GM21723 (cell line): ENCODE measurements around the gene DYDC2.

Experiments
- ATAC-seq: cut with Tn5 transposase; IDR thresholded peaks from one replicate; pipeline ENCODE4 v1.9.1; 2021; ENCODE audit warnings: mild to moderate bottlenecking, moderate library complexity; ENCODE audit not compliant: unreplicated experiment

Gene DYDC2

DNA sequence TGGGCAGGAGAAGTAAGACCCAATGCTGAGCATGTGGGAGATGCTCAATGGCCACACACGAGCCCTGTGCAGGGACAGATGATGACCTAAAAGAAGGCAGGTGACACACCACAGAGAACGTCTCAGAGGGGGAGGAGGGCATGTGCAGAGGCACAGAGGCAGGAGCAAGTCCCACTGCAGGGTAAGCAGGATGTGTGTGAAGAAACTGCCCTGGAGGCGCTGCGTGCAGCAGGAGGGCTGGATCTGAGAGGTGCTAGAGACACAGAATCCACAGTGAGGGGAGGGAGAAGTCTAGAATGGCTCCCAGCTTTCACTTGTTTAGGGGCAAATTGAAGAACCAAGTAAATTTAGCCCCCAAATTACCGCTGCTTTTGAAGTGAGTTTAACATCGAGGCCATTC is 14.9 kb downstream of the DYDC2 start:
- ATAC-seq, result no peak

DNA sequence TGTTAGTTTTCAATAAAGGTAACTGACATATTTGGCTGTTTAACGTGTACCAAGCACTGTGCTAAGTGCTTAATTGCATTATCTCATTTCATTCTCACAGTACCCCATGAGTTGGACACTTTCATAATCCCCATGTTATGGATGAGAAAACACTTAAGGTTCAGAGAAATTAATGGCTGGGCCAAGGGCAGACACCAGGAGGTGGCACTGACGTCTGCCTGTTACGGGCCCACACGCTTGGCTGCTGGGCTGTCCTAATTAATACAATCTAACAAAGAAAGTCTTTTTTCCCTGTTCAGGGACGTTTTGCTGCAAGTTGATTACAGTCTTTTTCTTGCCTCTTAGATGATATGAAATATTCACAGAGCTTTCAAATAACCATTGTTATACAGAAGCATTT is 16.1 kb downstream of the DYDC2 start:
- ATAC-seq, result no peak

DNA sequence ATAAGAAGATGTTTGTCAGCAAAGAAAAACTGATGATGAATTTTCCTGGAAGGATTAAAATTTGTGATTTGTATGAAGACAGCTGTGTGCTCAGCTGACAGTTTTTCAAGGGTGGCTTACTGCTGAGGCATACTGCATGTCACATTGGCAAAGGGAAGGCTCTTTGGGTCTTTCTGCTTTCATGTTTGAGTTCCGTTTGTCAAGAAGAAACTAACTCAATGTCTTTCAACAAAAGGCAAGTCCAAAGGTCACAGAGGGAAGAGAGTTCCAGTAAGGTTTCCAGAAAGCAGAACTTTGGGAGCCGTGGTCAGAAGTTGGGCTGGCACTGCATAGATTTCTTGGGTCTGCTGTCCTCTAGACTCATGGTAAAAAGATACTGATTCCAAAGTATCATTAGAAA is 16.9 kb downstream of the DYDC2 start:
- ATAC-seq, result no peak

DNA sequence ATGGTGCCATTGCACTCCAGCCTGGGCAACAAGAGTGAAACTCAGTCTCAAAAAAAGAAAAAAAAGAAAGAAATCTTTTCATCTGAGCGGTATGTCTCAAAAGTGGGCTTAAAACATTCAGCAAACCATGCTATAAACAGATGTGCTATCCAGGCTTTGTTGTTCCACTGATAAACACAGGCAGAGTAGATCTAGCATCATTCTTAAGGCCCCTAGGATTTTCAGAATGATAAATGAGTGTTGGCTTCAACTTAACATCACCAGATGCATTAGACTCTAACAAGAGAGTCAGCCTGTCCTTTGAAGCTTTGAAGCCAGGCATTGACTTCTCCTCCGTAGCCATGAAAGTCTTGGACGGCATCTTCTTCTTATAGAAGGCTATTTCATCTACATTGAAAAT is 23.1 kb downstream of the DYDC2 start:
- no peak for ATAC-seq

DNA sequence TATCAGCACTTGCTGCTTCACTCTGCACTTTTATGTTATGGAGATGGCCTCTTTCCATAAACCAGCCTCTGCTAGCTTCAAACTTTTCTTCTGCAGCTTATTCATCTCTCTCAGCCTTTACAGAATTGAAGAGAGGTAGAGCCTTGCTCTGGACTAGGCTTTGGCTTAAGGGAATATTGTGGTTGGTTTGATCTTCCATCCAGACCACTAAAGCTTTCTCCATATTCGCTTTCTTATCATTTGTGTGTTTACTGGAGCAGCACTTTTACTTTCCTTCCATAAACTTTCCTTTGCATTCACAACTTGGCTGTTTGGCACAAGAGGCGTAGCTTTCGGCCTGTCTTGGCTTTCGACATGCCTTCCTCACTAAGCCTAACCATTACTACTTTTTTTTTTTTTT is 23.6 kb downstream of the DYDC2 start:
- no peak for ATAC-seq

DNA sequence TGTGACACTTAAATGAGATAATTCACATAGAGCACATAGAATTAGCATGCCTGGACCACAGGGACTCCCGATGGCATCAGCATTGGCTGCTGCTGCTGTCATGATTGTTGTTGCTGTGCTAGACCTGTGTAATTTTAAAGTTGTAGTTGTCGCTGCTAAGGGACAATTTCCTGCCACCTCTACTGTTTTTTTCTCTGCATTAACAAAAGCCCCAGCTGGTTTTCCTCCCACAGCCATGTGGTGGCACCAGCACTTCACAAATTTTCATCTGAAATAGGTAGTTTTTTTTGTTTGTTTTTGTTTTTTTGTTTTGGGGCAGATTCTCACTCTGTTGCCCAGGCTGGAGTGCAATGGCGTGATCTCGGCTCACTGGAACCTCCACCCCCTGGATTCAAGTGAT is 26.4 kb downstream of the DYDC2 start:
- ATAC-seq, result peak; percentile 79

DNA sequence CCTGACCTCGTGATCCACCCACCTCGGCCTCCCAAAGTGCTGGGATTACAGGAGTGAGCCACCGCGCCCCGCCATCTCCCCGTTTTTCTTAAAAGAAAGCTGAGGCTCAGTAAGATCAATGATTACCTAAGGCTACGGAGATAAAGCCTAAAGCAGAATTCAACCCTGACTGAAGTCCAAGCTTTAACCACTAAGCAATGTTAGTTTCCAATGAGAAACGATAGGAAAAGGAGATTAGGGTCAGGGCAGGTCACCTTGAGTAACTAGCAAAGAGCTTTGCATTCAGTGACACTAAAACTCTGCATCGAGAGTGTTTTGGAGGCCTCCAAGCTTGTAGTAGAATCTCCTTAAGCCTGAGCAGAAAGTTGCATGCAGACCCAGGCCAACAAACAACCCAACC is 34.2 kb downstream of the DYDC2 start:
- ATAC-seq, result no peak

DNA sequence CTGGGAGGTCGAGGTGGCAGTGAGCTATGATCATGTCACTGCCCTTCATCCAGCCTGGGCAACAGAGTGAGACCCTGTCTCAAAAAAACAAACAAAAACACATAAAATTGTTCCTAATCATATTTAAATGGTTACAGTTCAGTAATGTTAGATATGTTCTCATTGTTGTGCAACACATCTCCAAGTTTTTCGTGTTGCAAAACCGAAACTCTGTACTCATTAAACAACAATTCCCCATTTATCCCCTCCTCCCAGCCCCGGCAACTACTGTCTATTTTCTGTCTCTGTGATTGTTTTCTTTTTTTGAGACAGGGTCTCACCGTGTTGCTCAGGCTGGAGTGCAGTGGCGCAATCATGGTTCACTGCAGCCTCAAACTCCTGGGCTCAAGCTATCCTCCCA is 35.7 kb downstream of the DYDC2 start:
- ATAC-seq, result no peak

DNA sequence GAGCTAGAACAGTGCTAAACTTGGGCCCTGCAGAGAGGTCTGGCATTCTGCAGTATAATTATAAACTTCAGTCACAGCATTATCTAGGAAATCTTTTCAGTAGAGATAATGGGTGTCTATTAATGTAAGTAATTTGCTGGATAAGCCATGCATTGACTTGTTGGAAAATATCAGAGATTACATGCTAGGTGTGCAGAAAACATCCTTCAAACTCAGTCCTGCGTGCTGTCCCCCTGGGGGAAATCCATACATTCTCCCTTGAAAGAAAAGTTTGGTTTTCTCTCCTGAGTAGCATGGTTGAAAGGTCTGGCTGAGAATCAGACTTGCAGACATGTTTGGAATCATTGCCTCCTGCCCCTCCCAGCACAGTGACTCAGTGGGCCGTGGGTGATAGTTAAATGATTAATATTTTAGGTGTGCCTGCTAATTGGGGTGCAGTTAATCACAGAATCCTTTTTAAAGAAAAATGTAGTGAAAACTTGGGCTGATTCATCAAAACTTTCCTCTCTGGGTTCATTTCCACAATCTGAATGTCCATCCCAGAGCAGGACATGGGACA is 37.9 kb downstream of the DYDC2 start:
- no peak for ATAC-seq

DNA sequence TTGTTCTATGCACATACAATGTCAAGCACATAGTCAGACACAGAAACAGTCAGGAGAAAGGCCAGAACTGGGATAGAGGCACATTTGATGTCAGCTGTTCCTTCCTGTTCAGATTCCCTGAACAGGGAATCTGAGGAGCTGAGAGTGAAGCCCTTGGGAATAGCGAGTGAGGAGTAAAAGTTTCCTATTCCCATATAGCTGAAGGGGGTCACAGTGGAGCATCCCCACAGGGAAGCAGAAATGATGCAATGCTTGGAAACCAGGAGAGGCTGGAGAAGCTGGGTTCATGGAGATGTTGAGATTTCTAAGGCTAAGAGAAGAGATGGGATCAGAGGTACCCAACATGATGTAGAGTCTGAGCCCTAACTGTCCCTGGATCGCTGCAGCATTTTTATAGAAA is 40.4 kb downstream of the DYDC2 start:
- ATAC-seq, result no peak

DNA sequence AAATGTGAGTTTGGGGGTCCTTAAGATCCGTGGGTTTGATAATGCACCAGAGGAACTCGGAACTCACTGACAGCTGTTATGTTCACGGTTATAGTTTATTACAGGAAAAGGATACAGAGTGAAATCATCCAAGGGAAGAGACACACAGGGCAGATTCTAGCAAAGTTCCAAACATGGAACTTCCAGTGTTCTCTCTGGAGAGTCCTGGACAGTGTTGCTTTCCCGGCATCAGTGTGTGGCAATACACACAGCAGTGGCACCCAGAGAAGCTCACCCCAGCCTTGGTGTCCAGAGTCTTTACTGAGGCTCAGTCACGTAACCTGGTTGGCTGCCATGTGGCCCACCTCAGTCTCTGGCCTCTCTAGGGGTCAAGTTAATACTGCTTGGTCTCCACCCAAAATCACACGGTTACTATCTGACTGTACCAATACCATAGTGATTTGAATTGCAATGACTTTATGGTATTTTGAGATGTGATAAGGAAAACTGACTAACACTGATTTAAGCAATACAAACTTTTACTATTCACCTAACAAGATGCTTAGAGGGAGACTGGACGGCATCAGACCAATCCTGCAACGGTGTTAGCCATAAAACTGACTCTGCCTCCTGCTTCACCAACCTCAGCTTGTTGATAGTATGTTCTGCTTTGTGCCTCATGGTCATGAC is 43.7 kb downstream of the DYDC2 start:
- no peak for ATAC-seq

DNA sequence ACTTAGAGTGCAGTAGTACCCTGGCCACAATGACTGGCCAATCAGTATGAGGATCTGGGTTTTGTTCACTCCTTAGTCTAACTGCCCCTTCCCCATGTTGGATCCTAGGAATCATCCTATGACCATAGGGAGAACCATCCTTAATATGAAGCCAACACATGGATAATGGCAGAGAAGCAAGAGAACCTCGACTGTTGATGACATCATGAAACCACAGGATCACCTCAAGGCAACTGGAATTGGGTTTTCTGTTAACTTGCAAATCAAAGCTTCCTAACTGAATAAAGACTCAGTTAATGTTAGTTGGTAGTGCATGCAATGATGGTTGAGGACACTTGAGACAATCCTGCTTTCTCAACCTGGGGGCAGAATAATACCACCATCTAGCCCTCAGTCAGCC is 48.5 kb downstream of the DYDC2 start:
- no peak for ATAC-seq

DNA sequence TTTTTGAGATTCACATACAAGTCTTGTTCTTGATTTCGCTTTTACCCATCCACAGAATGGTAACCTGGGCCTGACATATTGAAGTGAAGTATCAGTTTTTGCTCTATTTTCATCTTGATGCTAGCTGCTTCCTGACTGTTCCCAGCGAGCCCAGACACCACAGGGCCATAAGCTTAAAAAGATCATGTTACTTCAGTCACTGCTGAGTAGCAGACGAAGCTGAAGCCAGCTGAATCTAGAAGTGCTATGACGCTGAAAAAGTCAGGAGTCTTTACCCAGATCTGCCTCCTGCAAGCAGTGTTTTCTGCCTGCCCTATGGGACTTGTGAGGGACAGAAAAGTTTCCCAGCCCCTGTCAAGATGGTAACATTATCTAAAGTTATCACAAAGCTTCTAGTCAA is 49.0 kb downstream of the DYDC2 start:
- no peak for ATAC-seq

DNA sequence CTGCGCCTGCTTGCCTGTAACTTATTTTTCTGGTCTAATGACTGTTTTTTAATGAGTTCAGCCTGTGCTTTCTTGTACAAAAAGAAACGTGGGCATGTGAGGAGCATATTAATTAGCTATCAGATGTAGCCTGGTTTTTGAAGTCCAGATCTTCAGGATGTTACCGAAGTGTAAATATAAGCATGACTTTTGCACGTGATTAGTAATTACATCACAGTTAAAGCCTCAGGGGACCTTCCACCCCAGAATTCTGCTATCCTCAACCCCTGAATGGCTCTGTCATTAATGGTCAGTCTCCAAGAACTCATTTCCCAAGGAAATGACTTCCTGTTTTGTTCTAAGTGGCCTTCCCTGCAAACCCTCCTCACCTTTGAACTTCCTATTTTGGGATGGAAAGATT is 49.6 kb downstream of the DYDC2 start:
- ATAC-seq, result no peak

DNA sequence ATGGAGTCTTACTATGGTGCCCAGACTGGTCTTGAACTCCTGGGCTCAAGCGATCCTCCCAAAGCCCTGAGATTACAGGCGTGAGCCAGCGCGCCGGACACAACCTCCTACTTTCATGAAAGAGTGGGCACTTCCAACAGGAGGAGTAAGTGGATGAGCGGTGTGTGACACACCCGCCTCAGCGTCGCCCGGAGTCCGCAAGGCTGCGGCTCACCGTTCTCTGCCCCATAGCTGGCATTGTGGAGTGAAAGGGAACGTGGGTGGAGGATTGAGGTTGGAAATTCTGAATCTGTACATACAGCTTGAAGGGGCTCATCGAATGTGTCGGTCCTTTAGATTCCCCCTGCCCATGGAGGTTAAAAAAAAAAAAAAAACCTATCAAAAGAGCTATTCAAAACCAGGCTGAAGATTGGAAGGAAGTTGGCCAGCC is 51.2 kb downstream of the DYDC2 start:
- ATAC-seq, result peak; percentile 29

DNA sequence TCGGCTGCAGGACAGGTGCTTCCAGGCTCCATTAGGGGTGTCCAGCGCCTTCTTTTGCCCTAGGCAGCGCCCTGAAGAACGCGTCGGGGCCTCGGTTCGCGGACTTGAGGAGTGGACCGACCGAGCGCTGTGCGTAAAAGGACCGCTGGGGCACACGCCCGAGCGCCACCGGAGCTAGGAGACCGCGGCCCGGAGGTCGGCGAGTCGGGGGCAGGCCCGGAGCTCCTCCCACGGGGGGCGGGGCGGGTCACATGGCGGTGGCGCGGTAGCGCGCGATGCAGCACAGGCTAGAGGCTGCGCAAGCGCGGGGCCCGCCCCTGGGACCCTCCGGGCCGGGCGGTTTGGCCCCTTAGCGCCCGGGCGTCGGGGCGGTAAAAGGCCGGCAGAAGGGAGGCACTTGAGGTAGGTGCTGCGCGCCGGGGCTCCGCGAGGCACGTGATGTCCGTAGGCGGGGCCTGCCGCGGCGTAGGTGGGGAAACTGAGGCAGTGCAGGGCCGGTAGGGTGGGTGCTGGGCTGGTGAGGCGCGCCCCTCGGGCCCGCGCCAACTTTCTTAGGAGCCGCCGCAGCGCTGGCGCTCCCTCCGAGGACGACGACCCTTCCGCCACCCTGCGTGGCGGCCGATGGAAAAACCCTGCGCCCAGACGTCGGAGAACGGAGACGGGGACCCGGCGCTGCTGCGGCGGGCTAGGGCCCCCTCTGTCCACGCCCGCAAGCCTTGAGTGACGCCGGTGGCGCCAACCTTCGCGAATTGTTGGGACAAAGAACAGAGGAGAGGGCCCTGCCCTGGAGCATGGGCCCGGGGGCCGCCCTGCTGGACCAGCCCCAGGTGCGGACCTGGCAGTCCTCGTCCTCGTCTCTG is 51.9 kb downstream of the DYDC2 start, which contains the start of gene PRXL2A:
PRXL2A (plus strand) TSS at position 310 of the 860 bp plus-strand sequence. CDS start 11,917 bp downstream, outside the sequence.
- peak; percentile 97 for ATAC-seq

DNA sequence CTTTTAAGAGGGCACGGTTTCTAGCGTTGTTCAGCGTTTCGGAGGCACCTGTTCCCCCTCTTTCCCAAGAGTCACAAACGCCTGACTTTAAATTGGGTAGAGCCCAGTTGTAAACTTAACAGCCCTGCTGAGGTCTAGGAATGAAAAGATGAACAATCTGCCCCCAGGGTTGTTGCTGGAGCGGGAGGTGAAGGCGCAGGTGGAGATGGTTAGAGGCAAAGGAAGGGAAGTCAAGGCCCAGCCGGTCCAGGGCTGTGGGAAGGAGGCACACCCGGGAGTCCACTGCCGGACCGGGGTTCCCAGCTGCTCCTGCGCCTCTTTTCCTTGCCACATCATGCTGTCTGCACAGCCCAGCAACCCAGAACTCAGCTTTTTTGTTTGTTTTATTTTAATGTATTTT is 52.5 kb downstream of the DYDC2 start:
- no peak for ATAC-seq

DNA sequence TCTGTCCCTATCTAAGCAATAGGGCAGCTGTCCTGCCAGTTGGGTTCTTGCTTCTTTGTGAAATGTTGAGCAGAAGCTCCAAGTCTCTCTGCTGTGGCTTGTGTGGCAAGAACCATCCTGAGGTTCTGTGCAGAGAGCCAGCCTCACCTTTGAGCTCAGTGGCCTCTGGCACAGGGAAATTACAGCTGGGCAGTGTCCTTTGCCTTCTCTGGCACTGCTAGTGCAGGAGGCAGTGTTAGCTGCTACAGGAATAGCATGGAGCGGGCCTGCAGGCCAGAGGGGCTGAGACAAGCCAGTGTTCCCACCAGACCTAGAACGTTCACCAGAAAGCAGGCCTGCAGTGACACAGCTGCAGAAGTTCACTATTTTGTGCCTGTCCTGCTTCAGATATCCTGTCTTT is 53.5 kb downstream of the DYDC2 start:
- ATAC-seq, result no peak

DNA sequence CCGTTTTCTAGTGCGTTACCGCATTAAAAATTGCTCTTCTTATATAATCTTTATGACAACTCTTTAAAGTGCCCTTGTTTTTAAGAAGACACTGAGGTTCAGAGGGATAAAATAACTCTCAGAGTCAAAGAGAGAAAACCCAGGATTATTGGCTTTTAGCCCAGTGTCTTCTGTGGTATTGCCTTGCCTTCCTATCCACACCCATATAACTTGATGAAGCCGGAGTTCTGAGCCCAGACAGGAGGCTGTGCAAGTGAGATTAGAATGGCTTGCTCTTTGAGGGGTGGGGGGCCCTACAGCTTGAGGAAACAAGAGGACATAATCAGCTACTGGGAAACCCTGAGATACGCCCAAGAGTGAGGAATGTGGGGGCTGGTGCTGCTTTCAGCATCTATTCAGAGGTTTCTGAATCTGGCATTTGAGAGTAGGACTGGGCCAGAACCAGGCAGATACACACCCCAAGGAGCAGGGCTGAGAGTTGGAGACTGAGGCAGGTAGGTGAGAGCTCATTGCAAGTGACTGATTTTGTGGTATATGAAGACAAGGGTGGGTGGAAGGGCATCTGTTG is 54.1 kb downstream of the DYDC2 start:
- no peak for ATAC-seq

DNA sequence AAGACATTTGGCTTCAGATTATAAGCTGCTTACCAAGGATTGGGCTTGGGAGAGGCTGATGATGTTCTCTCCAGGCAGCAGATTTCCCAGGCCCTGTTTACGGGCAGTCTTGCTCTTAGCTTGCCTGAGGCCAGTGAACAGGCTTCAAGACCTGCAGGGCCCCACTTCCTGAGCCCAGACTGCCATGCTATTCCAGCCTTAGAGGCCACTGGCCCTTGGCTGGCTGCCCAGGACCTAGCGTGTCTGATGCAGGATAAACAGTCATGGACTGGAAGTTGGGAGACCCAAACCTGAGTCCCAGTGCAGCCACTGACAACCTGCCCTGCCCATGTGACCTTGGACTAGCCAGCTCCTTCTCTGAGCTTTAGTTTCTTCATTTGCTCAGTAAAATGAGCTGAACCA is 54.7 kb downstream of the DYDC2 start:
- ATAC-seq, result no peak

DNA sequence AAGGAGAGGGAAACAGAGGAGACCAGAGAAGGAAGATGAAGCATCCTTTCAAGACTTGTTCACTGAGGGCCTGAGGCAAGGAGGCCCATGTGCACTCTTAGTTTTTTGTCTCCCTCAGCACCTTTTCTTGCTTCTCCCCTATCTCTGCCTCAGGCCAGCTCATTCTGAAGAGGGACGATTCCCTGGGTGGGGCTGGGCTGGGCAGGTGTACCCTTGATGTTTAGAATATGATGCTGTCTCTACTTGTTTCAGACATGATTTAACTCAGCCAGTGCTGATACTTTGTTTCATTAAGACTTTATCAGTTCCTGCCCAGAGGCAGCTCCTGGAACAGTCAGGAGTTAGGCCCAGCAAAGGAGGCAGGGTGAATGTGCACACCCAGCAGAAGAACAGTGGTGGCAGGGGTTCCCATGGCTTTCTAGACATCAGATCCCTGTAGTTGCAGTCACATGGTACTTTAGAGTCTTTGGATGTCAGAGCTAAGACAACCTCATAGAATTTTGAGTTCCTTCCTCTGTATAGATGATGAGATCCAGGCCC is 55.2 kb downstream of the DYDC2 start:
- no peak for ATAC-seq
